GM12878 (cell line): Measurements from ENCODE around the gene EDN2. TPM values are rescaled to one million over a fixed set of nuclear protein-coding genes. Genes with fewer than 3 reads are reported as not detected.

Experiments
- ATAC-seq: fragments of 200-7000 bp; cut with Tn5 transposase; 3 replicates; pipeline ENCODE4 v1.9.1; 2020; ENCODE audit warnings: mild to moderate bottlenecking, moderate library complexity
- BruUV-seq: library from RNA; stranded (reverse); fragments of 400-500 nt; replicated peaks from 2 replicates; lab custom pipeline; 2021; lab: Mats Ljungman, UMichigan
- CTCF ChIA-PET: fragments of 300-600 bp; sonication (Branson Sonifier 250); formaldehyde crosslinking; extraction: SDS; loops from one replicate; lab custom pipeline; 2021; ENCODE audit warnings: inconsistent platforms; lab: Yijun Ruan, JAX
- POLR2A ChIA-PET: fragments of 350-600 bp; formaldehyde crosslinking; extraction: SDS; loops from one replicate; lab custom pipeline; 2021; ENCODE audit warnings: inconsistent platforms; lab: Charles Lee
- RAD21 ChIA-PET: fragments of 300-600 bp; sonication (Branson Sonifier 250); formaldehyde crosslinking; loops from one replicate; lab custom pipeline; 2023; ENCODE audit warnings: antibody characterized with exemption; ENCODE audit not compliant: unreplicated experiment; lab: Charles Lee
- SMC1A ChIA-PET: fragments of 300-600 bp; sonication (Branson Sonifier 250); formaldehyde crosslinking; loops from one replicate; lab custom pipeline; 2023; ENCODE audit not compliant: unreplicated experiment, uncharacterized antibody; lab: Charles Lee
- DNase-seq: peaks from one replicate; pipeline ENCODE4 v3.0.0-alpha.2; 2011; ENCODE audit warnings: low read depth, low spot score
- FAIRE-seq: peaks from 3 replicates; lab custom pipeline; 2011; peaks lifted over from hg19 to GRCh38; lab: Jason Lieb, UNC
- H2AFZ ChIP-seq: 2 replicates; pipeline ENCODE4 v1.6.0; 2011; ENCODE audit warnings: low read depth, low read length, control low read depth; ENCODE audit not compliant: control insufficient read depth
- H3K27ac ChIP-seq: 2 replicates; pipeline ENCODE4 v1.5.1; 2011; ENCODE audit warnings: control low read depth; ENCODE audit not compliant: control insufficient read depth, insufficient read depth
- H3K27me3 ChIP-seq, 2 experiments: replicated peaks in 1 of 2; 2 replicates each; pipeline versions ENCODE4 v1.6.0 to v1.6.1; 2011; ENCODE audit warnings: low read length in 1 of 2; ENCODE audit not compliant: control insufficient read depth in 2 of 2, insufficient read depth in 2 of 2
- H3K36me3 ChIP-seq, 2 experiments: 2 replicates each; pipeline ENCODE4 v1.5.1; 2011; ENCODE audit warnings: low read length in 1 of 2; ENCODE audit not compliant: control insufficient read depth in 2 of 2, insufficient read depth in 2 of 2
- H3K4me1 ChIP-seq: 2 replicates; pipeline ENCODE4 v1.6.1; 2011; ENCODE audit warnings: mild to moderate bottlenecking, low read length, moderate library complexity, mixed read lengths; ENCODE audit not compliant: control insufficient read depth, insufficient read depth
- H3K4me2 ChIP-seq: 2 replicates; pipeline ENCODE4 v1.6.0; 2011; ENCODE audit warnings: control low read depth; ENCODE audit not compliant: control insufficient read depth, insufficient read depth
- H3K4me3 ChIP-seq: fragments of 200-600 bp; sonication (generic); 2 replicates; pipeline ENCODE4 v1.5.1; 2016
- H3K79me2 ChIP-seq: 2 replicates; pipeline ENCODE4 v1.6.0; 2011; ENCODE audit warnings: low read length; ENCODE audit not compliant: control insufficient read depth, insufficient read depth
- H3K9ac ChIP-seq: 2 replicates; pipeline ENCODE4 v1.8.0; 2011; ENCODE audit warnings: low read length, control low read depth, mixed read lengths; ENCODE audit not compliant: control insufficient read depth, insufficient read depth
- H3K9me3 ChIP-seq: replicated peaks from 3 replicates; pipeline ENCODE4 v1.5.1; 2011; ENCODE audit warnings: mild to moderate bottlenecking, low read length; ENCODE audit not compliant: control insufficient read depth, insufficient read depth
- H4K20me1 ChIP-seq: 2 replicates; pipeline ENCODE4 v1.6.0; 2011; ENCODE audit not compliant: control insufficient read depth, insufficient read depth
- CHD1 ChIP-seq: IDR thresholded peaks from 2 replicates; pipeline ENCODE4 v1.6.1; 2012; ENCODE audit warnings: low read depth, low read length, improper control_type of control experiment
- FOXK2 ChIP-seq: fragments of 450-650 bp; IDR thresholded peaks from 2 replicates; pipeline ENCODE4 v1.6.1; 2017; ENCODE audit warnings: mild to moderate bottlenecking, moderate library complexity
- HCFC1 ChIP-seq: fragments of 150-350 bp; IDR thresholded peaks from 2 replicates; pipeline ENCODE4 v1.6.1; 2014; ENCODE audit warnings: low read length
- NR2C1 ChIP-seq: fragments of 450-650 bp; IDR thresholded peaks from 2 replicates; pipeline ENCODE4 v1.6.1; 2017; ENCODE audit warnings: antibody characterized with exemption, mild to moderate bottlenecking, moderate library complexity
- NR2C2 ChIP-seq: IDR thresholded peaks from 2 replicates; pipeline ENCODE4 v1.6.1; 2011; ENCODE audit warnings: borderline replicate concordance, low read depth; ENCODE audit not compliant: control insufficient read depth, insufficient read length
- WGBS: methylation state at CpG from one replicate; pipeline ENCODE4 v1.1.6; 2016; ENCODE audit warnings: low lambda C conversion rate; ENCODE audit not compliant: insufficient replicate concordance, insufficient coverage; ENCODE audit errors: missing lambda C conversion rate; 5-methylcytosine and 5-hydroxymethylcytosine counted together
- in situ Hi-C: fragments of 300-500 bp; cut with MboI; formaldehyde crosslinking; loops from 9 replicates; pipeline ENCODE4 v1.14.3; 2018; ENCODE audit warnings: mixed read lengths
- intact Hi-C: fragments of 100-400 bp; cut with micrococcal nuclease; formaldehyde crosslinking; loops from one replicate; pipeline ENCODE4 v1.14.2; 2022; ENCODE audit not compliant: unreplicated experiment
- polyA plus RNA-seq, 11 experiments: library from polyadenylated mRNA; depleted of rRNA in 4 of 11; unstranded in 6 of 11; stranded (reverse) in 5 of 11; fragments of >200 nt; fragmentation: Nextera tagmentation in 4 of 11; fragmentation: Illumina TruSeq in 1 of 11; extraction: Ambion mirVana in 4 of 11; extraction: Trizol in 1 of 11; gene quantifications; 1 replicate in 1 of 11; 2 replicates in 10 of 11; pipeline versions ENCODE4 v1.2.1 to v1.2.3, GENCODE V29; 2011 to 2016; ENCODE audit warnings: inconsistent platforms in 2 of 11, missing spikeins in 2 of 11, low read depth in 1 of 11
- total RNA-seq, 4 experiments: library from RNA; depleted of rRNA in 3 of 4; stranded (reverse); fragments of >200 nt in 3 of 4; fragmentation: Illumina TruSeq in 1 of 4; extraction: Trizol in 1 of 4; gene quantifications; 2 replicates each; pipeline versions ENCODE4 v1.2.1 to v1.2.3, GENCODE V29; 2013 to 2021
- TF ChIP-seq, protein P1 (sequence below): fragments of 450-650 bp; IDR thresholded peaks from 2 replicates; pipeline ENCODE4 v1.6.1; 2017; ENCODE audit warnings: mild to moderate bottlenecking
- TF ChIP-seq, protein P2 (sequence below): IDR thresholded peaks from 2 replicates; pipeline ENCODE4 v1.6.1; 2012; ENCODE audit warnings: low read depth, low read length, improper control_type of control experiment
- TF ChIP-seq, protein P3 (sequence below): IDR thresholded peaks from 2 replicates; pipeline ENCODE4 v1.6.1; 2011; ENCODE audit warnings: borderline replicate concordance, low read depth, mild to moderate bottlenecking, moderate library complexity, low read length; ENCODE audit not compliant: insufficient read depth, poor library complexity, severe bottlenecking
- TF ChIP-seq, protein P4 (sequence below): IDR thresholded peaks from 2 replicates; pipeline ENCODE4 v1.6.1; 2011; ENCODE audit warnings: low read depth, mild to moderate bottlenecking, low read length, moderate library complexity, borderline replicate concordance; ENCODE audit errors: extremely low read depth
- TF ChIP-seq, protein P5 (sequence below): fragments of 450-650 bp; formaldehyde crosslinking; IDR thresholded peaks from 2 replicates; pipeline ENCODE4 v1.5.0; 2022; ENCODE audit warnings: mild to moderate bottlenecking, missing genetic modification characterization

Gene EDN2
- total and polyA plus RNA-seq, 10 of the 15 experiments (the other 5 are each of a cell fraction or from before 2014, with no cell fraction given): 0.11 to 1.5 (median 0.43) TPM; not detected in 1

- no peaks in the 10 kb centered on the region for H3K4me1 ChIP-seq
- intact Hi-C loops: no loop called here
- BruUV-seq: no TSS peak
- no peak overlapping the region for H3K4me3 ChIP-seq
- no peak overlapping the region for H3K9ac ChIP-seq
- H3K9me3 ChIP-seq: no peaks in the 10 kb centered on the region
- no peak overlapping the region for H2AFZ ChIP-seq
- no peaks in the 10 kb centered on the region for H4K20me1 ChIP-seq
- DNase-seq (no peak), FAIRE-seq (no peak), ATAC-seq (no peak)
- SMC1A ChIA-PET: interaction anchor here (1.1 kb wide), 1 partner anchor 14 kb away, joined by 3 read pairs; no protein-coding TSS in a partner anchor
- no peaks in the 10 kb centered on the region for H3K79me2 ChIP-seq
- H3K36me3 ChIP-seq: no peaks in the 10 kb centered on the region
- H3K27ac ChIP-seq: no peak overlapping the region
- H3K4me2 ChIP-seq: no peak overlapping the region
- CTCF ChIA-PET: interaction anchor here (0.8 to 3.0 kb wide), 6 partner anchors 12 to 42 kb away, joined by 3 to 8 read pairs (median 5); no protein-coding TSS in a partner anchor
- 31% methylated on average over 8 of the region's 8 CpGs for WGBS
- RAD21 ChIA-PET: no interaction called here
- in situ Hi-C loops: no loop called here
- no peaks in the 10 kb centered on the region; a peak in 1 of 4 replicates for H3K27me3 ChIP-seq
- POLR2A ChIA-PET: no interaction called here
- TF ChIP-seq, protein P1, sequence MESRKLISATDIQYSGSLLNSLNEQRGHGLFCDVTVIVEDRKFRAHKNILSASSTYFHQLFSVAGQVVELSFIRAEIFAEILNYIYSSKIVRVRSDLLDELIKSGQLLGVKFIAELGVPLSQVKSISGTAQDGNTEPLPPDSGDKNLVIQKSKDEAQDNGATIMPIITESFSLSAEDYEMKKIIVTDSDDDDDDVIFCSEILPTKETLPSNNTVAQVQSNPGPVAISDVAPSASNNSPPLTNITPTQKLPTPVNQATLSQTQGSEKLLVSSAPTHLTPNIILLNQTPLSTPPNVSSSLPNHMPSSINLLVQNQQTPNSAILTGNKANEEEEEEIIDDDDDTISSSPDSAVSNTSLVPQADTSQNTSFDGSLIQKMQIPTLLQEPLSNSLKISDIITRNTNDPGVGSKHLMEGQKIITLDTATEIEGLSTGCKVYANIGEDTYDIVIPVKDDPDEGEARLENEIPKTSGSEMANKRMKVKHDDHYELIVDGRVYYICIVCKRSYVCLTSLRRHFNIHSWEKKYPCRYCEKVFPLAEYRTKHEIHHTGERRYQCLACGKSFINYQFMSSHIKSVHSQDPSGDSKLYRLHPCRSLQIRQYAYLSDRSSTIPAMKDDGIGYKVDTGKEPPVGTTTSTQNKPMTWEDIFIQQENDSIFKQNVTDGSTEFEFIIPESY: no peak
- TF ChIP-seq NR2C1 (no peak), CHD1 (no peak), FOXK2 (no peak), HCFC1 (no peak), NR2C2 (no peak)
- TF ChIP-seq, protein P2, sequence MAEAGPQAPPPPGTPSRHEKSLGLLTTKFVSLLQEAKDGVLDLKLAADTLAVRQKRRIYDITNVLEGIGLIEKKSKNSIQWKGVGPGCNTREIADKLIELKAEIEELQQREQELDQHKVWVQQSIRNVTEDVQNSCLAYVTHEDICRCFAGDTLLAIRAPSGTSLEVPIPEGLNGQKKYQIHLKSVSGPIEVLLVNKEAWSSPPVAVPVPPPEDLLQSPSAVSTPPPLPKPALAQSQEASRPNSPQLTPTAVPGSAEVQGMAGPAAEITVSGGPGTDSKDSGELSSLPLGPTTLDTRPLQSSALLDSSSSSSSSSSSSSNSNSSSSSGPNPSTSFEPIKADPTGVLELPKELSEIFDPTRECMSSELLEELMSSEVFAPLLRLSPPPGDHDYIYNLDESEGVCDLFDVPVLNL: no peak
- TF ChIP-seq, protein P3, sequence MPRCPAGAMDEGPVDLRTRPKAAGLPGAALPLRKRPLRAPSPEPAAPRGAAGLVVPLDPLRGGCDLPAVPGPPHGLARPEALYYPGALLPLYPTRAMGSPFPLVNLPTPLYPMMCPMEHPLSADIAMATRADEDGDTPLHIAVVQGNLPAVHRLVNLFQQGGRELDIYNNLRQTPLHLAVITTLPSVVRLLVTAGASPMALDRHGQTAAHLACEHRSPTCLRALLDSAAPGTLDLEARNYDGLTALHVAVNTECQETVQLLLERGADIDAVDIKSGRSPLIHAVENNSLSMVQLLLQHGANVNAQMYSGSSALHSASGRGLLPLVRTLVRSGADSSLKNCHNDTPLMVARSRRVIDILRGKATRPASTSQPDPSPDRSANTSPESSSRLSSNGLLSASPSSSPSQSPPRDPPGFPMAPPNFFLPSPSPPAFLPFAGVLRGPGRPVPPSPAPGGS: no peak
- TF ChIP-seq, protein P4, sequence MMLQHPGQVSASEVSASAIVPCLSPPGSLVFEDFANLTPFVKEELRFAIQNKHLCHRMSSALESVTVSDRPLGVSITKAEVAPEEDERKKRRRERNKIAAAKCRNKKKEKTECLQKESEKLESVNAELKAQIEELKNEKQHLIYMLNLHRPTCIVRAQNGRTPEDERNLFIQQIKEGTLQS: no peak
- TF ChIP-seq, protein P5, sequence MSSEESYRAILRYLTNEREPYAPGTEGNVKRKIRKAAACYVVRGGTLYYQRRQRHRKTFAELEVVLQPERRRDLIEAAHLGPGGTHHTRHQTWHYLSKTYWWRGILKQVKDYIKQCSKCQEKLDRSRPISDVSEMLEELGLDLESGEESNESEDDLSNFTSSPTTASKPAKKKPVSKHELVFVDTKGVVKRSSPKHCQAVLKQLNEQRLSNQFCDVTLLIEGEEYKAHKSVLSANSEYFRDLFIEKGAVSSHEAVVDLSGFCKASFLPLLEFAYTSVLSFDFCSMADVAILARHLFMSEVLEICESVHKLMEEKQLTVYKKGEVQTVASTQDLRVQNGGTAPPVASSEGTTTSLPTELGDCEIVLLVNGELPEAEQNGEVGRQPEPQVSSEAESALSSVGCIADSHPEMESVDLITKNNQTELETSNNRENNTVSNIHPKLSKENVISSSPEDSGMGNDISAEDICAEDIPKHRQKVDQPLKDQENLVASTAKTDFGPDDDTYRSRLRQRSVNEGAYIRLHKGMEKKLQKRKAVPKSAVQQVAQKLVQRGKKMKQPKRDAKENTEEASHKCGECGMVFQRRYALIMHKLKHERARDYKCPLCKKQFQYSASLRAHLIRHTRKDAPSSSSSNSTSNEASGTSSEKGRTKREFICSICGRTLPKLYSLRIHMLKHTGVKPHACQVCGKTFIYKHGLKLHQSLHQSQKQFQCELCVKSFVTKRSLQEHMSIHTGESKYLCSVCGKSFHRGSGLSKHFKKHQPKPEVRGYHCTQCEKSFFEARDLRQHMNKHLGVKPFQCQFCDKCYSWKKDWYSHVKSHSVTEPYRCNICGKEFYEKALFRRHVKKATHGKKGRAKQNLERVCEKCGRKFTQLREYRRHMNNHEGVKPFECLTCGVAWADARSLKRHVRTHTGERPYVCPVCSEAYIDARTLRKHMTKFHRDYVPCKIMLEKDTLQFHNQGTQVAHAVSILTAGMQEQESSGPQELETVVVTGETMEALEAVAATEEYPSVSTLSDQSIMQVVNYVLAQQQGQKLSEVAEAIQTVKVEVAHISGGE: no peak
Measured at GRCh38 chr1:41475859-41476567, 8.5 kb downstream of the EDN2 start.
